Measurements from ENCODE around the gene XIST. TPM values are rescaled to one million over a fixed set of nuclear protein-coding genes. Genes with fewer than 3 reads are reported as not detected.
"Not testable (repeated sequence)": the region's sequence is repeated elsewhere in the genome, so short reads cannot be mapped to it uniquely, and the experiment has no call there.

XIST gene
- total RNA-seq, 1 experiment from 2014 or later, result 1.0 TPM

- POLR2A ChIA-PET; RAD21 ChIA-PET (ENCODE audit: low non-redundant PET in 1 of 2, low total read pairs in 2 of 2, uncharacterized antibody in 2 of 2, unreplicated experiment in 2 of 2); H3K9ac ChIP-seq (ENCODE audit: low read length); intact Hi-C loops (cut with micrococcal nuclease); H3K27me3 ChIP-seq (ENCODE audit: insufficient read depth, low read length); H3K79me2 ChIP-seq (ENCODE audit: insufficient read depth, low read length); H3K9me2 ChIP-seq (ENCODE audit: insufficient read depth); H4K20me1 ChIP-seq (ENCODE audit: insufficient read depth); H3K4me3 ChIP-seq (replicated peaks in 1 of 2; ENCODE audit: low read depth in 1 of 2, low read length in 2 of 2); DNase-seq (ENCODE audit: low read depth, low spot score); H3K4me1 ChIP-seq (ENCODE audit: control insufficient read depth in 1 of 2, insufficient read depth in 2 of 2, low read length in 2 of 2); H3K36me3 ChIP-seq (ENCODE audit: control insufficient read depth in 1 of 2, insufficient read depth in 2 of 2, low read length in 2 of 2); H3K9me3 ChIP-seq (ENCODE audit: control insufficient read depth in 1 of 2, insufficient read depth in 1 of 2, low read depth in 1 of 2, low read length in 2 of 2); H3K27ac ChIP-seq (ENCODE audit: low read depth, low read length); BruUV-seq (replicated peaks); H2AFZ ChIP-seq (ENCODE audit: low read depth, low read length, poor library complexity, severe bottlenecking); ATAC-seq; H3K4me2 ChIP-seq (ENCODE audit: low read length): not testable (repeated sequence)
- CTCF ChIA-PET, result interaction anchor here (0.7 kb wide), 1 partner anchor 468 kb away, joined by 3 read pairs; no protein-coding TSS in a partner anchor
Measured at GRCh38 chrX:73882260-73882659, 29.7 kb upstream of the XIST start.

GRCh38 chrX:73877687-73878086 is 25.2 kb upstream of the XIST start:
- intact Hi-C loops (cut with micrococcal nuclease), result no loop called here
- H2AFZ ChIP-seq (ENCODE audit: low read depth, low read length, poor library complexity, severe bottlenecking), result no peak overlapping the region
- ChIA-PET RAD21 (ENCODE audit: low non-redundant PET in 1 of 2, low total read pairs in 2 of 2, uncharacterized antibody in 2 of 2, unreplicated experiment in 2 of 2) (no interaction called here), POLR2A (no interaction called here), CTCF (no interaction called here)
- no peak overlapping the region for H3K9ac ChIP-seq (ENCODE audit: low read length)
- no peak overlapping the region for H3K4me3 ChIP-seq (replicated peaks in 1 of 2; ENCODE audit: low read depth in 1 of 2, low read length in 2 of 2)
- no peaks in the 10 kb centered on the region for H3K4me1 ChIP-seq (ENCODE audit: control insufficient read depth in 1 of 2, insufficient read depth in 2 of 2, low read length in 2 of 2)
- BruUV-seq (replicated peaks), result no TSS peak
- DNase-seq (ENCODE audit: low read depth, low spot score), result no peak
- no peak overlapping the region for H3K4me2 ChIP-seq (ENCODE audit: low read length)
- no peaks in the 10 kb centered on the region for H3K9me2 ChIP-seq (ENCODE audit: insufficient read depth)
- no peaks in the 10 kb centered on the region for H3K27me3 ChIP-seq (ENCODE audit: insufficient read depth, low read length)
- H4K20me1 ChIP-seq (ENCODE audit: insufficient read depth), result no peaks in the 10 kb centered on the region
- H3K36me3 ChIP-seq (ENCODE audit: control insufficient read depth in 1 of 2, insufficient read depth in 2 of 2, low read length in 2 of 2), result no peaks in the 10 kb centered on the region
- H3K79me2 ChIP-seq (ENCODE audit: insufficient read depth, low read length), result no peaks in the 10 kb centered on the region
- H3K9me3 ChIP-seq (ENCODE audit: control insufficient read depth in 1 of 2, insufficient read depth in 1 of 2, low read depth in 1 of 2, low read length in 2 of 2), result no peaks in the 10 kb centered on the region
- no peak overlapping the region for H3K27ac ChIP-seq (ENCODE audit: low read depth, low read length)
- no peak for ATAC-seq
- TF ChIP-seq ELF1 (IDR thresholded peaks at IDR 0.05; ENCODE audit: borderline replicate concordance, low read depth), result no peak
- TF ChIP-seq CBX3 (IDR thresholded peaks at IDR 0.05; ENCODE audit: low read depth), result no peak
- no peak for TF ChIP-seq YY1 (IDR thresholded peaks at IDR 0.05; ENCODE audit: extremely low read depth, insufficient replicate concordance, low read depth, low read length)
- no peak for TF ChIP-seq JUND (IDR thresholded peaks at IDR 0.05)
- TF ChIP-seq POLR2AphosphoS5 (IDR thresholded peaks at IDR 0.05; ENCODE audit: low read depth, low read length), result no peak
- no peak for TF ChIP-seq SIN3A (IDR thresholded peaks at IDR 0.05; ENCODE audit: low read depth)
- no peak for TF ChIP-seq REST (IDR thresholded peaks at IDR 0.05; ENCODE audit: low read depth)
- TF ChIP-seq EGR1 (IDR thresholded peaks at IDR 0.05; ENCODE audit: low read depth), result no peak
- TF ChIP-seq TCF7L2 (IDR thresholded peaks at IDR 0.05; ENCODE audit: borderline replicate concordance, extremely low read depth, insufficient read depth, insufficient read length), result no peak
- no peak for TF ChIP-seq ATF3 (IDR thresholded peaks at IDR 0.05)
- no peak for TF ChIP-seq ZFX (IDR thresholded peaks at IDR 0.05)
- TF ChIP-seq EZH2phosphoT487 (IDR thresholded peaks at IDR 0.05; ENCODE audit: borderline replicate concordance), result no peak
- no peak for TF ChIP-seq ZBTB33 (IDR thresholded peaks at IDR 0.05; ENCODE audit: extremely low read depth, insufficient replicate concordance, low read length)
- TF ChIP-seq MAX (IDR thresholded peaks at IDR 0.05), result no peak

All from HCT116 (cell line).